Measurements from ENCODE around the gene MTHFD2L. TPM values are rescaled to one million over a fixed set of nuclear protein-coding genes. Genes with fewer than 3 reads are reported as not detected.

The MTHFD2L gene
- total and polyA plus RNA-seq, 3 donors from 2014 or later: 14.8 to 44.1 (median 29.1) TPM

DNA sequence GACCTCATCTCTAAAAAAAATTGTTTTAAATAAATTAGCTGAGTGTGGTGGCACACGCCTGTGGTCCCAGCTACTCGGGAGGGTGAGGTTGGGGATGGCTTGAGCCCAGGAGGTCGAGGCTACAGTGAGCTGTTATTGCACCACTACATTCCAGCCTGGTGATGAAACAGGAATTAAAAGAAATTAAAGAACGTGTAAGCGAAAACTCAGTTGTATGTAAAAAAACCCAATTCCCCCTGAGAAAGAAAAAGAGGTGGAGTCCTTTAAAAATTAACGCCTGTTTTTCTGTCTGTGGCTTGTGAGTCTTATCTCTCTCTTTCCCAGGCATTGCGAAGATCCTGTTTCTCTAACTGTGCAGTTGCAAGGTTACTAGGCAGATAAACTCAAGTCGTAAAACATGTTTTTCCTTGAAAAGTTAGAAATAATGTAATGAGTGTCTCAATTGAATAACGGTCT, 172.4 kb downstream of the MTHFD2L start:
- H3K27me3 ChIP-seq: no peaks in the 10 kb centered on the region
- no peak overlapping the region for H3K27ac ChIP-seq
- intact Hi-C loops (cut with DNase I; ENCODE audit: low total_unique reads): no loop called here
- H3K4me3 ChIP-seq: no peak overlapping the region
- 38 to 47% methylated on average over 9 of the region's 9 CpGs for WGBS, 2 donors
- DNase-seq: no peak
- TF ChIP-seq POLR2A (IDR thresholded peaks at IDR 0.05): no peak
- TF ChIP-seq, protein P1, sequence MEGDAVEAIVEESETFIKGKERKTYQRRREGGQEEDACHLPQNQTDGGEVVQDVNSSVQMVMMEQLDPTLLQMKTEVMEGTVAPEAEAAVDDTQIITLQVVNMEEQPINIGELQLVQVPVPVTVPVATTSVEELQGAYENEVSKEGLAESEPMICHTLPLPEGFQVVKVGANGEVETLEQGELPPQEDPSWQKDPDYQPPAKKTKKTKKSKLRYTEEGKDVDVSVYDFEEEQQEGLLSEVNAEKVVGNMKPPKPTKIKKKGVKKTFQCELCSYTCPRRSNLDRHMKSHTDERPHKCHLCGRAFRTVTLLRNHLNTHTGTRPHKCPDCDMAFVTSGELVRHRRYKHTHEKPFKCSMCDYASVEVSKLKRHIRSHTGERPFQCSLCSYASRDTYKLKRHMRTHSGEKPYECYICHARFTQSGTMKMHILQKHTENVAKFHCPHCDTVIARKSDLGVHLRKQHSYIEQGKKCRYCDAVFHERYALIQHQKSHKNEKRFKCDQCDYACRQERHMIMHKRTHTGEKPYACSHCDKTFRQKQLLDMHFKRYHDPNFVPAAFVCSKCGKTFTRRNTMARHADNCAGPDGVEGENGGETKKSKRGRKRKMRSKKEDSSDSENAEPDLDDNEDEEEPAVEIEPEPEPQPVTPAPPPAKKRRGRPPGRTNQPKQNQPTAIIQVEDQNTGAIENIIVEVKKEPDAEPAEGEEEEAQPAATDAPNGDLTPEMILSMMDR (IDR thresholded peaks at IDR 0.05): no peak
- H3K36me3 ChIP-seq (ENCODE audit: low read depth, missing control alignments): no peaks in the 10 kb centered on the region
- H3K9me3 ChIP-seq: no peaks in the 10 kb centered on the region
- no peaks in the 10 kb centered on the region for H3K4me1 ChIP-seq

DNA sequence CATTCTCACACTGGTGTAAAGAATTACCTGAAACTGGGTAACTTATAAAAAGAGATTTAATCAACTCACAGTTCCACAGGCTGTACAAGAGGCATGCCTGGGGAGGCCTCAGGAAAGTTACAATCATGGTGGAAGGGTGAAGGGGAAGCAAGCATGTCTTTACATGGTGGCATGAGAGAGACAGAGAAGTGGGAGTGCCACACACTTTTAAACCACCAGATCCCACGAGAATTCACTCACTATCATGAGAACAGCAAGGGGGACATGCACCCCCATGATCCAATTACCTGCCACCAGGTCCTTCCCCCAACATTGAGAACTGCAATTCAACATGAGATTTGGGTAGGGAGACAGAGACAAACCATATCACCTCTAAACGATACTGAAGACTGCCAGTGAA, 173.3 kb downstream of the MTHFD2L start:
- no peak overlapping the region for H3K27ac ChIP-seq
- no peaks in the 10 kb centered on the region for H3K36me3 ChIP-seq (ENCODE audit: low read depth, missing control alignments)
- H3K4me3 ChIP-seq: no peak overlapping the region
- intact Hi-C loops (cut with DNase I; ENCODE audit: low total_unique reads): no loop called here
- no peak for DNase-seq
- no peaks in the 10 kb centered on the region for H3K9me3 ChIP-seq
- H3K4me1 ChIP-seq: no peaks in the 10 kb centered on the region
- WGBS, 2 donors: 72% methylated on average over 2 of the region's 2 CpGs
- no peaks in the 10 kb centered on the region for H3K27me3 ChIP-seq
- TF ChIP-seq, protein P1 (IDR thresholded peaks at IDR 0.05): no peak
- no peak for TF ChIP-seq POLR2A (IDR thresholded peaks at IDR 0.05)

DNA sequence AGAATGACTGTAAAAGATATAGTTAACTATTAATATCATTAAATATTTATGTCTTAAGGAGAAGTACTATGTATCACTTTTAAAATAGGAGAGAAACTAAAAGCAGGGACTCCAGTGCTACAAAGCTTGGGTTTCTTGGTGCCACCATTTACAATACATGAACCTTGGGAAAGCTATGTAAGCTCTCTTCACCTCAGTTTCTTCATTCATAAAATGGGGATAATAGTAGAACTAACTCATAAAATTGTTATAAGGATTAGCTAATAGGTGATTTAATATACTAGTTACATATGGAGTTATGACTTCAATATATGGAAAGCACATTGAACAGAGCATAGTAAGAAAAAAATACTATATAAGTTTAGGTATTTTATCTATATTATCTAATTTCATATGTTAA, 174.0 kb downstream of the MTHFD2L start:
- TF ChIP-seq, protein P1 (IDR thresholded peaks at IDR 0.05): no peak
- no peak for TF ChIP-seq POLR2A (IDR thresholded peaks at IDR 0.05)
- intact Hi-C loops (cut with DNase I; ENCODE audit: low total_unique reads): no loop called here
- Histone ChIP-seq H3K4me3 (no peak overlapping the region), H3K4me1 (no peaks in the 10 kb centered on the region), H3K27me3 (no peaks in the 10 kb centered on the region), H3K27ac (no peak overlapping the region), H3K9me3 (no peaks in the 10 kb centered on the region), H3K36me3 (ENCODE audit: low read depth, missing control alignments) (no peaks in the 10 kb centered on the region)
- no peak for DNase-seq

DNA sequence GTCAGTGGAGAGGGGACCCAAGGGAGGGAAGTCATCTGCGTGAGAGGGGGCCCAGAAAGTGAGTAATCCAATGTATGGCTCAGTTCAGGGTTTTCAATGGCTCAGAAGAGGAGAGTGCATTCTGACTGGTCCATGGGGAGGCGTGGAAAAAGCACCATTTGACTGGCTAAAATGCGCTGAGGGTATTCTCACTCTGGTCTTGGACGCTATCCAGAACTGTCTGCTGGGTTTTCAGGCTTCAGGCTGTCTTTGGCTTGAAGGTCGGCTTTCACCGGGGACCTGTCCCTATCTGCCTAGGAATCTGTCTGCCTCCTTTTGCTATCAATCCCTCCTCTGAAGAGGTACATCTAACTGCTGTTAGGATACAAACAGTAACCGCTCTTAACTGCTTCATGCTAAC, 176.7 kb downstream of the MTHFD2L start:
- DNase-seq: no peak
- Histone ChIP-seq H3K36me3 (ENCODE audit: low read depth, missing control alignments) (no peaks in the 10 kb centered on the region), H3K27ac (no peak overlapping the region), H3K4me3 (no peak overlapping the region), H3K4me1 (no peaks in the 10 kb centered on the region), H3K9me3 (no peaks in the 10 kb centered on the region), H3K27me3 (no peaks in the 10 kb centered on the region)
- no peak for TF ChIP-seq POLR2A (IDR thresholded peaks at IDR 0.05)
- TF ChIP-seq, protein P1 (IDR thresholded peaks at IDR 0.05): no peak
- intact Hi-C loops (cut with DNase I; ENCODE audit: low total_unique reads): no loop called here
- 49 to 73% methylated on average over 7 of the region's 7 CpGs for WGBS, 2 donors

DNA sequence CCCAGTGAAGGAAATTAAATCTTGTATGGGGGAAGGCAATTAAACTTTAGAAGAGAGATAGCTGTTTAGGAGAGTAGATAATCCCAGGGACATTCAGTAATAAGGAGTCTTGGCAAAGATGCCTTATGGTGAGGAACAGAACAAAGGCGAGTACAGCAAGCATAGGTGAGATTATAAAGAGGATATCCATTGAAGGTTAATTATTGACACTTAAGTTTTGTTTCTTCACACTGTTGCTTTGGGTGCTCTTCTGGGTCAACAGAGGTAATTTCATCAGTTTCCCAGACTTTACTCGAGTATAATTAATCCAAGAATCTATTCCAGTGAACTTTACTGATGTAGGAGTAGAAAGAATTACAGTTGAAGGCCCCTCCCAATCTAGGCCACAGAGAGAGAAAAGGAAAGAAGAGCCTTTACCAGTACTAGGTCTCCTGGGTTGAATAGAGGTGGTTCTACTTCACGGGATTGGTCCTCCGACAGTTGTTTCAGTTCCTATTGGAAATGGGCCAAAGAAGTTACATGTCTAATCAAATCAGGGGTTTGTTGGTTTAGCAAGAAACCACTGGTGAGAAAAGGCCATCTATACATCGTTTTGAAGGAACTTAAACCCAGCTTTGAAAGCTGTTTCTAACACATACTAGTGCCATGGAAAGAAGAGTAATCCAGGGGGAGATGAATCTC, 177.6 kb downstream of the MTHFD2L start:
- DNase-seq: no peak
- H3K27ac ChIP-seq: no peak overlapping the region
- no peaks in the 10 kb centered on the region for H3K9me3 ChIP-seq
- H3K4me1 ChIP-seq: no peaks in the 10 kb centered on the region
- 56 to 59% methylated on average over 5 of the region's 5 CpGs for WGBS, 2 donors
- TF ChIP-seq, protein P1 (IDR thresholded peaks at IDR 0.05): no peak
- no peak for TF ChIP-seq POLR2A (IDR thresholded peaks at IDR 0.05)
- intact Hi-C loops (cut with DNase I; ENCODE audit: low total_unique reads): no loop called here
- H3K36me3 ChIP-seq (ENCODE audit: low read depth, missing control alignments): no peaks in the 10 kb centered on the region
- no peaks in the 10 kb centered on the region for H3K27me3 ChIP-seq
- H3K4me3 ChIP-seq: no peak overlapping the region

Data from testis (tissue), 3 donors.